PC-3 (cell line): Measurements from ENCODE around the gene FOXP1.

Experiments used
- CTCF ChIP-seq: fragments of 300-600 bp; sonication (generic); conservative IDR thresholded peaks from 2 replicates; pipeline ENCODE4 v1.5.1; 2017; ENCODE audit warnings: antibody characterized with exemption, low read depth, mild to moderate bottlenecking, low read length
- EZH2 ChIP-seq: fragments of 300-600 bp; sonication (generic); IDR thresholded peaks from one replicate; pipeline ENCODE4 v1.6.1; 2017; ENCODE audit warnings: antibody characterized with exemption, mild to moderate bottlenecking, low read length; ENCODE audit not compliant: unreplicated experiment
- EZH2phosphoT487 ChIP-seq: fragments of 300-600 bp; sonication (generic); IDR thresholded peaks from 2 replicates; pipeline ENCODE4 v1.6.1; 2018; ENCODE audit warnings: mild to moderate bottlenecking, antibody characterized with exemption, low read length, borderline replicate concordance

DNA sequence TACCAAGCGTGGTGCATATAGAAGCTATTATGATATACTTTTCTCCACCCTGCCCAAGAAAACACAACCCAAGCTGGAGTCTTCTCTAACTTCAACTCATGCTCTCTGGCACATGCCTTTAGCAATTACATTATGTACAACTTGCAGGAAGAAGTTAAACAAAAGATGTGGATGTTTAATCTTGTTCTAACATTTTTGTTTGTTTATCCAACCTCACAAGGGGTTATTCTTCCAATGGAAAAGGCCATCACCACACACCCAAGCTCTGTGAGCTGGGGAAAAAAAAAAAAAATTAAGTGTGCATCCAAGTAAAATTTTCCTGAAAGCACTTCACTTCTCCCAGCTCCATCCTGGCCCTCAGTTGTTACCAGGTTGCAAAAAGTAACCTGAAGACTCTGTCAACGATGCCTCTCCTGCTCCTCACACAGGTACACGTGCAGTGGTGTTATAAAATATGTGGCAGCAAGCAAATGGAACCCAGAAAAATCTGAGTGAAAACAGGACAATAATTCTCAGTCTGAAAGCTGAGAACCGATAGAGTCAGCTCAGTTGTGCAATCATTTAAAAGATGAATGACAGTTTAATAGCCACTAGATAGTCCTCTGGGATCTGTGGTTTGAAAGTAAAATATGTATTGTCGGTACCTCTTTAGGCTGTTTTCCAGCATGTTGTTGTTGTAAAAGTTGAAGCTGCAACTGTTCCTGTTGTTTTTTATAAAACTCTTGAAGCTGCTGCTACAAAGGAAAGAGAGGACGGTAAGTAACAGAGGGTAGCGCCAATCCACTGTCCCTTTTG lies 531.4 kb downstream of the FOXP1 start:
- no peak for TF ChIP-seq EZH2
- no peak for TF ChIP-seq CTCF
- TF ChIP-seq EZH2phosphoT487: no peak
